AG09319 (cell line): ENCODE data around the gene ATXN1.
"Not testable (repeated sequence)": the region's sequence is repeated elsewhere in the genome, so short reads cannot be mapped to it uniquely, and the experiment has no call there.

Source experiments
- DNase-seq: peaks from one replicate; pipeline ENCODE4 v3.0.0-alpha.2; 2010; ENCODE audit warnings: low read depth; ENCODE audit errors: extremely low read depth
- CTCF ChIP-seq: IDR thresholded peaks from 2 replicates; pipeline ENCODE4 v1.5.1; 2011; ENCODE audit warnings: low read depth, mild to moderate bottlenecking, inconsistent platforms, low read length, moderate library complexity

Gene ATXN1

GRCh38 chr6:16619777-16620176 is 141.5 kb downstream of the ATXN1 start:
- TF ChIP-seq CTCF = no peak
- no peak for DNase-seq

- no peak for DNase-seq
- no peak for TF ChIP-seq CTCF
Measured at GRCh38 chr6:16618962-16619361, 142.3 kb downstream of the ATXN1 start.

- not testable (repeated sequence) for DNase-seq
Measured at GRCh38 chr6:16615215-16615614, 146.0 kb downstream of the ATXN1 start.

GRCh38 chr6:16614143-16614542 is 147.1 kb downstream of the ATXN1 start:
- not testable (repeated sequence) for DNase-seq

GRCh38 chr6:16613504-16613903 is 147.8 kb downstream of the ATXN1 start:
- not testable (repeated sequence) for DNase-seq

- no peak for TF ChIP-seq CTCF
- DNase-seq = no peak
Measured at GRCh38 chr6:16608444-16608843, 152.8 kb downstream of the ATXN1 start.

GRCh38 chr6:16602035-16602434 is 159.2 kb downstream of the ATXN1 start:
- TF ChIP-seq CTCF = no peak
- no peak for DNase-seq

GRCh38 chr6:16600701-16601100 is 160.6 kb downstream of the ATXN1 start:
- DNase-seq = no peak
- TF ChIP-seq CTCF = no peak

- no peak for DNase-seq
- TF ChIP-seq CTCF = no peak
Measured at GRCh38 chr6:16600026-16600425, 161.2 kb downstream of the ATXN1 start.
